Parathyroid adenoma (tissue), 2 donors: ENCODE results near the gene BTBD1.

ENCODE experiments used
- H2AFZ ChIP-seq: fragments of 300-600 bp; sonication (generic); one replicate; pipeline ENCODE4 v1.7.0; 2017; ENCODE audit warnings: antibody characterized with exemption, mild to moderate bottlenecking
- H3K27ac ChIP-seq: fragments of 300-600 bp; sonication (generic); one replicate; pipeline ENCODE4 v1.7.0; 2017
- H3K27me3 ChIP-seq: fragments of 300-600 bp; sonication (generic); one replicate; pipeline ENCODE4 v1.7.0; 2017; ENCODE audit warnings: low read length; ENCODE audit not compliant: control insufficient read depth, insufficient read depth
- H3K36me3 ChIP-seq: fragments of 300-600 bp; sonication (generic); one replicate; pipeline ENCODE4 v1.7.0; 2017; ENCODE audit warnings: low read length; ENCODE audit not compliant: control insufficient read depth, insufficient read depth
- H3K4me1 ChIP-seq: fragments of 300-600 bp; sonication (generic); one replicate; pipeline ENCODE4 v1.7.0; 2017; ENCODE audit warnings: control low read depth
- H3K4me2 ChIP-seq: fragments of 300-600 bp; sonication (generic); one replicate; pipeline ENCODE4 v1.7.0; 2017; ENCODE audit warnings: low read length
- H3K4me3 ChIP-seq: fragments of 300-600 bp; sonication (generic); one replicate; pipeline ENCODE4 v1.7.0; 2017; ENCODE audit warnings: low read depth, low read length
- H3K79me2 ChIP-seq: fragments of 300-600 bp; sonication (generic); one replicate; pipeline ENCODE4 v1.7.0; 2017; ENCODE audit warnings: control low read depth
- H3K9ac ChIP-seq: fragments of 300-600 bp; sonication (generic); one replicate; pipeline ENCODE4 v1.7.0; 2017; ENCODE audit warnings: mild to moderate bottlenecking
- H3K9me3 ChIP-seq: fragments of 300-600 bp; sonication (generic); one replicate; pipeline ENCODE4 v1.7.0; 2017; ENCODE audit warnings: low read length; ENCODE audit not compliant: control insufficient read depth
- CTCF ChIP-seq: fragments of 300-600 bp; sonication (generic); IDR thresholded peaks from one replicate; pipeline ENCODE4 v1.7.0; 2017; ENCODE audit warnings: antibody characterized with exemption, mild to moderate bottlenecking
- donor health status: primary hyperparathyroidism.

BTBD1 gene

GRCh38 chr15:82971218-82971984 lies 95.7 kb downstream of the BTBD1 start:
- H3K9me3 ChIP-seq = no peaks in the 10 kb centered on the region
- TF ChIP-seq CTCF = no peak
- H3K27ac ChIP-seq = no peak overlapping the region
- no peak overlapping the region for H3K4me2 ChIP-seq
- no peak overlapping the region for H2AFZ ChIP-seq
- H3K79me2 ChIP-seq = no peaks in the 10 kb centered on the region
- no peak overlapping the region for H3K4me3 ChIP-seq
- no peaks in the 10 kb centered on the region for H3K4me1 ChIP-seq
- H3K36me3 ChIP-seq = no peaks in the 10 kb centered on the region
- H3K9ac ChIP-seq = no peak overlapping the region
- H3K27me3 ChIP-seq = no peaks in the 10 kb centered on the region

GRCh38 chr15:82970696-82971095 lies 96.4 kb downstream of the BTBD1 start:
- TF ChIP-seq CTCF = no peak
- Histone ChIP-seq H3K27me3 (no peaks in the 10 kb centered on the region), H3K4me2 (no peak overlapping the region), H3K4me1 (no peaks in the 10 kb centered on the region), H3K36me3 (no peaks in the 10 kb centered on the region), H3K9me3 (no peaks in the 10 kb centered on the region), H3K27ac (no peak overlapping the region), H3K9ac (no peak overlapping the region), H2AFZ (no peak overlapping the region), H3K79me2 (no peaks in the 10 kb centered on the region), H3K4me3 (no peak overlapping the region)

GRCh38 chr15:82970078-82970686 lies 96.9 kb downstream of the BTBD1 start:
- H3K27ac ChIP-seq = no peak overlapping the region
- H3K36me3 ChIP-seq = no peaks in the 10 kb centered on the region
- H3K27me3 ChIP-seq = no peaks in the 10 kb centered on the region
- no peaks in the 10 kb centered on the region for H3K79me2 ChIP-seq
- H3K4me1 ChIP-seq = no peaks in the 10 kb centered on the region
- no peak overlapping the region for H3K4me3 ChIP-seq
- no peak overlapping the region for H3K9ac ChIP-seq
- no peak for TF ChIP-seq CTCF
- no peak overlapping the region for H2AFZ ChIP-seq
- H3K9me3 ChIP-seq = no peaks in the 10 kb centered on the region
- H3K4me2 ChIP-seq = no peak overlapping the region

GRCh38 chr15:82969353-82969752 lies 97.7 kb downstream of the BTBD1 start:
- no peak overlapping the region for H3K4me3 ChIP-seq
- no peaks in the 10 kb centered on the region for H3K27me3 ChIP-seq
- H3K9ac ChIP-seq = no peak overlapping the region
- H3K27ac ChIP-seq = no peak overlapping the region
- TF ChIP-seq CTCF = no peak
- no peaks in the 10 kb centered on the region for H3K9me3 ChIP-seq
- no peak overlapping the region for H3K4me2 ChIP-seq
- H3K79me2 ChIP-seq = no peaks in the 10 kb centered on the region
- no peaks in the 10 kb centered on the region for H3K36me3 ChIP-seq
- no peaks in the 10 kb centered on the region for H3K4me1 ChIP-seq
- no peak overlapping the region for H2AFZ ChIP-seq

- Histone ChIP-seq H3K27me3 (no peaks in the 10 kb centered on the region), H3K9ac (no peak overlapping the region), H3K79me2 (no peaks in the 10 kb centered on the region), H3K4me2 (no peak overlapping the region), H3K27ac (no peak overlapping the region), H3K36me3 (no peaks in the 10 kb centered on the region), H3K9me3 (no peaks in the 10 kb centered on the region), H2AFZ (no peak overlapping the region), H3K4me1 (no peaks in the 10 kb centered on the region), H3K4me3 (no peak overlapping the region)
- TF ChIP-seq CTCF = no peak
Observed at GRCh38 chr15:82968066-82968465, 99.0 kb downstream of the BTBD1 start.
